ENCODE data around the gene RPSA. TPM values are rescaled to one million over a fixed set of nuclear protein-coding genes. Genes with fewer than 3 reads are reported as not detected.
A peak's percentile ranks its signal among the peaks of the same experiment; 100 is the strongest.
"Not testable (repeated sequence)": the region's sequence is repeated elsewhere in the genome, so short reads cannot be mapped to it uniquely, and the experiment has no call there.

The RPSA gene
- total and polyA plus RNA-seq, 9 of the 15 experiments (the other 6 are each of a cell fraction or from before 2014, with no cell fraction given): 2,290 to 4,272 (median 2,730) TPM

DNA sequence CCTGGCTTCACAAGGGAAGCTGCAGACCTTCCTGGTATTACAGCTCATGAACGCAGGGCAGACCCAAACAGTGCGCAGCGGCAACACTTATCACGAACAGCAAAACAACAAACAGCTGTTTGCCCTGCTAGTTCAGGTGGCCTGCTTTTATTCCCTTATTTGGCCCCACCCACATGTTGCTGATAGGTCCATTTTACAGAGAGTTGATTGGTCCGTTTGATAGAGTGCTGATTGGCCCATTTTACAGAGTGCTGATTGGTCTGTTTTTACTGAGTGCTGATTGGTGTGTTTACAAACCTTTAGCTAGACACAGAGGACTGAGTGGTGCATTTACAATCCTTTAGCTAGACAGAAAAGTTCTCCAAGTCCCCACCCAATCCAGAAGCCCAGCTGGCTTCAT is 52.1 kb downstream of the RPSA start:
- DNase-seq (ENCODE audit: extremely low read depth in 1 of 4, low spot score in 3 of 4): peak in 2 of 4 experiments; percentile 27 to 35
- H3K4me1 ChIP-seq (replicated peaks in 1 of 2; ENCODE audit: control insufficient read depth in 2 of 2, insufficient read depth in 2 of 2, low read length in 2 of 2); in situ Hi-C loops (cut with MboI); H3K9me3 ChIP-seq (replicated peaks; ENCODE audit: control insufficient read depth, insufficient read depth, low read depth, low read length); H3K9me1 ChIP-seq (ENCODE audit: control insufficient read depth, insufficient read depth, low read length); H3K4me2 ChIP-seq (ENCODE audit: insufficient read depth, low read length); BruUV-seq (replicated peaks); H3K4me3 ChIP-seq; intact Hi-C loops (cut with micrococcal nuclease); H3K27ac ChIP-seq (ENCODE audit: extremely low read depth, low read depth, low read length); H3K9ac ChIP-seq (ENCODE audit: insufficient read depth in 1 of 2, low read depth in 2 of 2, low read length in 2 of 2); H3K79me2 ChIP-seq (ENCODE audit: control insufficient read depth, insufficient read depth, low read length); H3K36me3 ChIP-seq (ENCODE audit: control insufficient read depth, insufficient read depth, low read length); FAIRE-seq; H4K20me1 ChIP-seq (replicated peaks; ENCODE audit: control insufficient read depth, insufficient read depth, low read length): not testable (repeated sequence)
- POLR2A ChIA-PET: interaction anchor here (0.6 kb wide), 1 partner anchor 68 kb away, joined by 3 read pairs; no protein-coding TSS in a partner anchor
- TF ChIP-seq C11orf30 (IDR thresholded peaks at IDR 0.05; ENCODE audit: low read depth) (peak; percentile 35), SRF (CRISPR knock-in tag; IDR thresholded peaks at IDR 0.05) (peak in 1 of 2 experiments; percentile 71; a peak in 1 of 4 replicates), MAFG (tag; conservative IDR thresholded peaks at IDR 0.05) (0 out of 2 replicates have a peak, but pooled peaks have one; percentile 24), NFYB (IDR thresholded peaks at IDR 0.05; ENCODE audit: extremely low read depth, insufficient read length) (peak; percentile 83), RBM25 (IDR thresholded peaks at IDR 0.05; ENCODE audit: low read depth, low read length, severe bottlenecking) (peak; percentile 13), ZNF316 (IDR thresholded peaks at IDR 0.05) (peak; percentile 77)
- peaks cover 15 to 16% of the 10 kb centered on the region in 2 experiments; a peak in 4 of 5 replicates for H3K27me3 ChIP-seq (ENCODE audit: control insufficient read depth in 2 of 2, insufficient read depth in 2 of 2, low read length in 2 of 2)
- peak overlapping the region; percentile 5; the same call in 1 of the 2 replicates for H2AFZ ChIP-seq (ENCODE audit: low read depth, low read length)
- CTCF ChIA-PET (ENCODE audit: low intra/inter-chr PET ratio): interaction anchor here (1.0 kb wide), 1 partner anchor 12 kb away, joined by 3 read pairs; no protein-coding TSS in a partner anchor
- 47% methylated on average over 5 of the region's 5 CpGs for WGBS (ENCODE audit: insufficient coverage, low coverage, missing lambda C conversion rate)
- ATAC-seq: peak; percentile 68
